Activated CD8-positive, alpha-beta T cell treated with anti-CD3 and anti-CD28 coated beads for 36 hours (primary cell): ENCODE results near the gene CXCL14. TPM values are rescaled to one million over a fixed set of nuclear protein-coding genes. Genes with fewer than 3 reads are reported as not detected.

ENCODE experiments used
- ATAC-seq: fragments of 200-7000 bp; cut with Tn5 transposase; one replicate; pipeline ENCODE4 v1.10.0; 2021; ENCODE audit warnings: mild to moderate bottlenecking, moderate library complexity
- CTCF ChIA-PET: fragments of 350-600 bp; sonication (Branson Sonifier 250); formaldehyde crosslinking; loops from one replicate; lab custom pipeline; 2021; ENCODE audit warnings: antibody characterized with exemption; lab: Charles Lee
- POLR2A ChIA-PET: fragments of 350-600 bp; sonication (Branson Sonifier 250); formaldehyde crosslinking; loops from one replicate; lab custom pipeline; 2021; ENCODE audit warnings: antibody characterized with exemption; lab: Charles Lee
- DNase-seq: peaks from one replicate; pipeline ENCODE4 v3.0.0-alpha.2; 2020
- H3K27ac Mint-ChIP-seq: one replicate; pipeline ENCODE4 v1.8.0; 2021; ENCODE audit warnings: mild to moderate bottlenecking, mixed read lengths
- H3K27me3 Mint-ChIP-seq: one replicate; pipeline ENCODE4 v1.8.0; 2021; ENCODE audit warnings: mixed read lengths
- H3K36me3 Mint-ChIP-seq: one replicate; pipeline ENCODE4 v1.8.0; 2021; ENCODE audit warnings: low read depth, mixed read lengths
- H3K4me1 Mint-ChIP-seq: one replicate; pipeline ENCODE4 v1.8.0; 2021; ENCODE audit warnings: low read depth, mixed read lengths
- H3K4me3 Mint-ChIP-seq: one replicate; pipeline ENCODE4 v1.8.0; 2021; ENCODE audit warnings: mild to moderate bottlenecking, moderate library complexity, mixed read lengths
- H3K9me3 Mint-ChIP-seq: one replicate; pipeline ENCODE4 v1.8.0; 2021; ENCODE audit warnings: mixed read lengths
- intact Hi-C: fragments of 100-400 bp; cut with micrococcal nuclease; formaldehyde crosslinking; loops from one replicate; pipeline ENCODE4 v1.10.0; 2022
- total RNA-seq, 2 experiments: library from RNA; stranded (reverse); gene quantifications; one replicate each; pipeline ENCODE4 v1.2.3, GENCODE V29; 2021
- TF ChIP-seq, protein P1 (sequence below): fragments of 200-600 bp; IDR thresholded peaks from one replicate; pipeline ENCODE4 v1.8.0; 2022; ENCODE audit warnings: antibody characterized with exemption, mild to moderate bottlenecking

CXCL14 gene
- total RNA-seq, 2 experiments from 2014 or later: not detected

DNA sequence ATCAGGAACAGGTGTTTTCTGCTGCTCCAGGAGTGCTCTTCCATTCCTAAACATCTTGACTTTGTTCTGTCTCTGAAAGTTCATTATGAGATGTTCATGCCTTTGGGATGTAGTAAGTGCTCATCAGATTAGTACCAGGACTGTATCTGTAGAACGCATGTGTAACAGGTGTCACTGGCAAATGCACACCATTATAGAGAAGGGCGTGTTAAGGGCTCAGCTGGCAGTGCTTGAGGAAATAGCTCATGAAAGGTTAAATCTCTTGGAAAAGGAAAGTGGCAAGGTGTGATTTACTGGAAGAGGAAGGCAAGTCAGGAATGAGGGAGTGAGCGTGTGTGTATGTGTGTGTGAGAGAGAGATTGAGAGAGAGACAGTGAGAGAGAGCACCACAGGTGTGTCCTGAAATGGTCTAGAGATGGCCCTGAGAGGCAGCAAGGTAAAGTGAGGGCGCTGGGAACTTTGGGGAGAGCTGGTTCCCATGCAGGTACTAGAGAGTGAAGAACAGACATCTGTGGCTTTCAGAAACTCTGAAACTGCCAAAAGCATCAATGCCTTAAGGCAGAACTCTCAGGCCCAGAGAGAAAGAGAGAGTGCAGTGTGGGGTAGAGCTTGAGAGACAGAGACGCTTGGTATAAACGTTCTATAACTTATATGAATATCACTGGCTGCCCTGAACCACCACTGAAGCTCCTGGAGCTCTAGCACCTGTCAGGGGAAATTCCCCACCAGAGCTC is 13.7 kb upstream of the CXCL14 start:
- TF ChIP-seq, protein P1, sequence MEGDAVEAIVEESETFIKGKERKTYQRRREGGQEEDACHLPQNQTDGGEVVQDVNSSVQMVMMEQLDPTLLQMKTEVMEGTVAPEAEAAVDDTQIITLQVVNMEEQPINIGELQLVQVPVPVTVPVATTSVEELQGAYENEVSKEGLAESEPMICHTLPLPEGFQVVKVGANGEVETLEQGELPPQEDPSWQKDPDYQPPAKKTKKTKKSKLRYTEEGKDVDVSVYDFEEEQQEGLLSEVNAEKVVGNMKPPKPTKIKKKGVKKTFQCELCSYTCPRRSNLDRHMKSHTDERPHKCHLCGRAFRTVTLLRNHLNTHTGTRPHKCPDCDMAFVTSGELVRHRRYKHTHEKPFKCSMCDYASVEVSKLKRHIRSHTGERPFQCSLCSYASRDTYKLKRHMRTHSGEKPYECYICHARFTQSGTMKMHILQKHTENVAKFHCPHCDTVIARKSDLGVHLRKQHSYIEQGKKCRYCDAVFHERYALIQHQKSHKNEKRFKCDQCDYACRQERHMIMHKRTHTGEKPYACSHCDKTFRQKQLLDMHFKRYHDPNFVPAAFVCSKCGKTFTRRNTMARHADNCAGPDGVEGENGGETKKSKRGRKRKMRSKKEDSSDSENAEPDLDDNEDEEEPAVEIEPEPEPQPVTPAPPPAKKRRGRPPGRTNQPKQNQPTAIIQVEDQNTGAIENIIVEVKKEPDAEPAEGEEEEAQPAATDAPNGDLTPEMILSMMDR: no peak
- Mint-ChIP-seq H3K4me3 (no peak overlapping the region), H3K27ac (no peak overlapping the region), H3K4me1 (no peaks in the 10 kb centered on the region), H3K36me3 (no peaks in the 10 kb centered on the region), H3K9me3 (no peaks in the 10 kb centered on the region), H3K27me3 (peaks cover 3% of the 10 kb centered on the region)
- ChIA-PET POLR2A (no interaction called here), CTCF (interaction anchor here (1.5 to 1.6 kb wide), 2 partner anchors 27 to 32 kb away, joined by 4 to 5 read pairs; no protein-coding TSS in a partner anchor)
- intact Hi-C loops: no loop called here
- no peak for DNase-seq
- ATAC-seq: no peak

DNA sequence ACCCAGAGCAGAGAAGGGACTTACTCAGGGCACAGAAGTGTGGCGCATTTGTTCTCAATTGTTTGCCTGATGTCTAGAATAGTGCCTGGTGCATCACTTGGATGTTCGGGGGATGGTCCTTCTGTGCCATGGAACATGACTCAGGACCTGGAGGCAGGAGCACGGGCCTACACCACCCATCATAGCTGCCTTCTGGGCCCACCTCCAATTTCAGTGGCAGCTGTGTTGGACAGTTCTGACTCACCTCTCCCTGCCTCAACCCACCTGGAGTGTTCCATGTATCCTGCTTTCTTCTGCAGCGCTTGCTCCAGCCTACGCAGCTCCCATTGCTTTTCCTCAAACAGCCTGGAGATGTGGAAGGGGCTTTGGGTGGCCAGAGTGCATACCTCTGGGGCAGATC is 12.5 kb upstream of the CXCL14 start:
- Mint-ChIP-seq H3K9me3 (no peaks in the 10 kb centered on the region), H3K4me3 (no peak overlapping the region), H3K27me3 (peaks cover 3% of the 10 kb centered on the region), H3K36me3 (no peaks in the 10 kb centered on the region), H3K4me1 (no peaks in the 10 kb centered on the region), H3K27ac (no peak overlapping the region)
- TF ChIP-seq, protein P1: no peak
- intact Hi-C loops: no loop called here
- no peak for ATAC-seq
- DNase-seq: no peak
- ChIA-PET POLR2A (no interaction called here), CTCF (interaction anchor here (1.0 kb wide), 1 partner anchor 25 kb away, joined by 5 read pairs; no protein-coding TSS in a partner anchor)

DNA sequence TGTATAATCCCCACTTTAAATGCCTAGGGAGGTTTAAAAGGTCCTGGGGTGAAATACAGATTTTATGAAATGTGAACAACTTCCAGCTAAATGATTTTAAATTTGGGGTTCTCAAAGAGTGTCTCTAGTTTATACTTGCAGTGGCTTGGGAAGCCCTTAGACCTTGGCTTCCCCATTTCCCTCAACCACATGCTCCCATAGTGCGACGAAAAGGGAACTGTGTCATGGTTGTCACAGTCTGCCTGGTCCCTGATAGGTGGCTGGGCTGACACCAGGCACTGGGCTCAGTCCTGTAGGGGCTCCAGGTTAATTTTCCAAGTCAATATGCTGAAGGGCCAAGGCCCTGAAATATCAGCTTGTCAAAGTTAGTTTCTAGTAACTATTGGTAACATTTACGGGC is 10.4 kb upstream of the CXCL14 start:
- H3K4me1 Mint-ChIP-seq: no peaks in the 10 kb centered on the region
- ATAC-seq: no peak
- no peak for DNase-seq
- H3K27me3 Mint-ChIP-seq: peaks cover 7% of the 10 kb centered on the region
- no peaks in the 10 kb centered on the region for H3K36me3 Mint-ChIP-seq
- intact Hi-C loops: no loop called here
- no peak overlapping the region for H3K4me3 Mint-ChIP-seq
- ChIA-PET POLR2A (no interaction called here), CTCF (interaction anchor here (1.3 to 4.2 kb wide), 2 partner anchors 22 to 28 kb away, joined by 3 to 13 read pairs; no protein-coding TSS in a partner anchor)
- TF ChIP-seq, protein P1: no peak
- H3K9me3 Mint-ChIP-seq: no peaks in the 10 kb centered on the region
- no peak overlapping the region for H3K27ac Mint-ChIP-seq

DNA sequence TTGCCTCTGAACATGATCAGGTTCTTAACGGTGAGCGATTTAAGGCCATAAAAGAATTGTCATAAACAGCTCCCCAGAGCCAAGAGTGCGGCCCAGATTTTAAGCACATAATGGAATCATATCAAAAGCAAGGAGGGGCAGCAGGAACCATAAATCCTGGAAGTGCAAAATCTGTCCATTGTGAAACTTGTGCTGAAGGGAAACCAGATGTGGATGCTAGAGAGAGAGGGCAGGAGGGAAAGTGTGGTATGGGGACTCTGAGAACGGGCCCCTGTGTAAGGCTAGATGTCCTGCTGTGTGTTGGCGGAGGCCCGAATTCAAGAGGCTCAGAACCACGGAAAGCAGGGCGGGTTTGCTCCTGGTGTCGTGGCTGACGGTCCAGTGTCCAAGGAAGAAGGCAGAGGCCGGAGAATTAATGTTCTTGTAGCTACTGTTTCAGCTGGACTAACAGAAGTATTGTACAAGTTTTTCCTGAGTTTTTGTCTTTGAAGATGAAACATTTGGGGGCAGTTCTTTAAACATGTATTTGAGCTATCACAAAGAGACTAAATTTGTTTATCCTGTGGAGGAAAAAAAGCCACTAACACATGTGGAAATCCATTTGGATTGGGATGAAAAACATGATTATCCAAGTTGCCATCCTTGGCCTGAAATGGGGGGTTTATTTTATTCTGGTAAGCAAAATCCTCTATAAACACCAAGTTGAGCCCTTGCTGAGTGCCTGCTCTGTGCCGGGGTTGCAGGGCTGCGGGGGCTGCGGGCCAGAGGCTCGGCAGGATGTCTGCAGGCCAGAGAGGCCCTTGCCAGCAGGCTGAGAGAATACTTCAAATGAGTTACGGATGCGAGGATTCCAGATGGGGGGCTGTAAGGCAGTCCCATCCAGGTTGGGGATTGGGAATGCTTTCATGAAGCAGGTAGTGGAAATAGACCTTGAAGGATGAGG is 9.2 kb upstream of the CXCL14 start:
- no peaks in the 10 kb centered on the region for H3K4me1 Mint-ChIP-seq
- H3K4me3 Mint-ChIP-seq: no peak overlapping the region
- CTCF ChIA-PET: interaction anchor here (4.2 kb wide), 1 partner anchor 21 kb away, joined by 13 read pairs; no protein-coding TSS in a partner anchor
- POLR2A ChIA-PET: no interaction called here
- no peaks in the 10 kb centered on the region for H3K9me3 Mint-ChIP-seq
- no peaks in the 10 kb centered on the region for H3K36me3 Mint-ChIP-seq
- no peak for ATAC-seq
- no peak for DNase-seq
- TF ChIP-seq, protein P1: no peak
- peaks cover 9% of the 10 kb centered on the region for H3K27me3 Mint-ChIP-seq
- no peak overlapping the region for H3K27ac Mint-ChIP-seq
- intact Hi-C loops: no loop called here
